Measurements from ENCODE around the gene GTPBP4. TPM values are rescaled to one million over a fixed set of nuclear protein-coding genes. Genes with fewer than 3 reads are reported as not detected.

Gene GTPBP4
- total RNA-seq, 2 donors from 2014 or later = 31.7 to 105 TPM

GRCh38 chr10:1020958-1021357 is 32.7 kb downstream of the GTPBP4 start:
- Histone ChIP-seq H3K9me3 (no peaks in the 10 kb centered on the region), H3K4me3 (no peak overlapping the region), H3K36me3 (peaks cover 24% of the 10 kb centered on the region), H3K27me3 (replicated peaks; ENCODE audit: insufficient read depth) (no peaks in the 10 kb centered on the region), H3K4me1 (ENCODE audit: control insufficient read depth in 1 of 2, low read depth in 2 of 2) (no peaks in the 10 kb centered on the region), H3K27ac (no peak overlapping the region)
- TF ChIP-seq CTCF (IDR thresholded peaks at IDR 0.05) = no peak
- no peak for DNase-seq (ENCODE audit: low spot score)
- no peak for ATAC-seq (ENCODE audit: insufficient number of reproducible peaks, low FRiP score, low read depth)

- Histone ChIP-seq H3K4me1 (ENCODE audit: control insufficient read depth in 1 of 2, low read depth in 2 of 2) (no peaks in the 10 kb centered on the region), H3K36me3 (peaks cover 14% of the 10 kb centered on the region), H3K27me3 (replicated peaks; ENCODE audit: insufficient read depth) (no peaks in the 10 kb centered on the region), H3K4me3 (no peak overlapping the region), H3K9me3 (no peaks in the 10 kb centered on the region), H3K27ac (no peak overlapping the region)
- no peak for ATAC-seq (ENCODE audit: insufficient number of reproducible peaks, low FRiP score, low read depth)
- no peak for DNase-seq (ENCODE audit: low spot score)
- no peak for TF ChIP-seq CTCF (IDR thresholded peaks at IDR 0.05)
These were observed 34.2 kb downstream of the GTPBP4 start for GRCh38 chr10:1022413-1022812.

- no peak overlapping the region for H3K4me3 ChIP-seq
- no peak overlapping the region for H3K27ac ChIP-seq
- DNase-seq (ENCODE audit: low spot score) (no peak), ATAC-seq (ENCODE audit: insufficient number of reproducible peaks, low FRiP score, low read depth) (no peak)
- H3K4me1 ChIP-seq (ENCODE audit: control insufficient read depth in 1 of 2, low read depth in 2 of 2) = no peaks in the 10 kb centered on the region
- H3K36me3 ChIP-seq = peaks cover 6% of the 10 kb centered on the region
- H3K9me3 ChIP-seq = no peaks in the 10 kb centered on the region
- no peaks in the 10 kb centered on the region for H3K27me3 ChIP-seq (replicated peaks; ENCODE audit: insufficient read depth)
- no peak for TF ChIP-seq CTCF (IDR thresholded peaks at IDR 0.05)
These were observed 35.9 kb downstream of the GTPBP4 start for GRCh38 chr10:1024103-1024502.

GRCh38 chr10:1025683-1026082 is 37.4 kb downstream of the GTPBP4 start, which contains the start of gene IDI2:
TSS of gene IDI2 (minus strand) at chr10:1025859. CDS start at chr10:1024723, 1,136 bp downstream.
- Histone ChIP-seq H3K9me3 (no peaks in the 10 kb centered on the region), H3K4me3 (no peak within 1 kb of the TSS), H3K4me1 (ENCODE audit: control insufficient read depth in 1 of 2, low read depth in 2 of 2) (no peaks in the 10 kb centered on the region), H3K27ac (no peak within 1 kb of the TSS), H3K36me3 (no peaks in the 10 kb centered on the region), H3K27me3 (replicated peaks; ENCODE audit: insufficient read depth) (no peaks in the 10 kb centered on the region)
- no peak for TF ChIP-seq CTCF (IDR thresholded peaks at IDR 0.05)
- ATAC-seq (ENCODE audit: insufficient number of reproducible peaks, low FRiP score, low read depth) (no peak), DNase-seq (ENCODE audit: low spot score) (no peak)

GRCh38 chr10:1026578-1026977 is 38.3 kb downstream of the GTPBP4 start:
- no peaks in the 10 kb centered on the region for H3K36me3 ChIP-seq
- DNase-seq (ENCODE audit: low spot score) (no peak), ATAC-seq (ENCODE audit: insufficient number of reproducible peaks, low FRiP score, low read depth) (no peak)
- no peaks in the 10 kb centered on the region for H3K27me3 ChIP-seq (replicated peaks; ENCODE audit: insufficient read depth)
- TF ChIP-seq CTCF (IDR thresholded peaks at IDR 0.05) = no peak
- no peaks in the 10 kb centered on the region for H3K9me3 ChIP-seq
- H3K27ac ChIP-seq = no peak overlapping the region
- no peak overlapping the region for H3K4me3 ChIP-seq
- H3K4me1 ChIP-seq (ENCODE audit: control insufficient read depth in 1 of 2, low read depth in 2 of 2) = no peaks in the 10 kb centered on the region

Data from thoracic aorta (tissue), 2 donors.